GM10266 (cell line): Measurements from ENCODE around the gene RAB3B.

ENCODE experiments used
- DNase-seq: peaks from one replicate; pipeline ENCODE4 v3.0.0; 2012; ENCODE audit errors: extremely low spot score
- TF ChIP-seq, protein P1 (sequence below): IDR thresholded peaks from 2 replicates; pipeline ENCODE4 v1.5.1; 2012; ENCODE audit warnings: mild to moderate bottlenecking, low read depth; ENCODE audit not compliant: control insufficient read depth, insufficient read depth; ENCODE audit errors: missing control alignments

RAB3B gene, protein sequence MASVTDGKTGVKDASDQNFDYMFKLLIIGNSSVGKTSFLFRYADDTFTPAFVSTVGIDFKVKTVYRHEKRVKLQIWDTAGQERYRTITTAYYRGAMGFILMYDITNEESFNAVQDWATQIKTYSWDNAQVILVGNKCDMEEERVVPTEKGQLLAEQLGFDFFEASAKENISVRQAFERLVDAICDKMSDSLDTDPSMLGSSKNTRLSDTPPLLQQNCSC

DNA sequence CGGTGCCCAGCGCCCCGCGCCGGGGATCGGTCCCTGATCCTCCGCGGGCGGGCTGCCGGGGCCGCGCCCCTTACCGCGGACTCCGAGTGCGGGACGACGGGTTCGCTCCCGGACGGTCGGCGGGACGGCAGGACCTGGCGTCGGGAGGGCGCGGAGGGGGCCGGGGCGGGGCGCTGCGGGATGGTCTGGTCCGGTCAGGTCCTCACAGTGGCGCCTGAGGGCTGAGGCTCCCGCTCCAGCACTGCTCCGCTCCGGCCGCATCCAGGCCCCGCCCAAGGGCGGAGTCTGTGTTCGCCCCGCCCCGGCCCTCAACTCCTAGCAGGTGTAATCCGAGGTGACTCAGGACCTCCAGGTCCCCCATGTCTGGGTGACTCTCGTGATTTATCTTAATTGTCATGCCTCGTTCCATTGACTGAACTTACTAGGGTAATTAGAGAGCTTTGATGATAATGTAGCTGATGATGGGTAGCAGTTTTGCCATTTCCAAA is at the start of gene RAB3B:
Gene RAB3B (minus strand): TSS at position 223 of the 488 bp plus-strand sequence. CDS start 13,583 bp downstream, outside the sequence.
- DNase-seq = peak; percentile 79
- TF ChIP-seq, protein P1, sequence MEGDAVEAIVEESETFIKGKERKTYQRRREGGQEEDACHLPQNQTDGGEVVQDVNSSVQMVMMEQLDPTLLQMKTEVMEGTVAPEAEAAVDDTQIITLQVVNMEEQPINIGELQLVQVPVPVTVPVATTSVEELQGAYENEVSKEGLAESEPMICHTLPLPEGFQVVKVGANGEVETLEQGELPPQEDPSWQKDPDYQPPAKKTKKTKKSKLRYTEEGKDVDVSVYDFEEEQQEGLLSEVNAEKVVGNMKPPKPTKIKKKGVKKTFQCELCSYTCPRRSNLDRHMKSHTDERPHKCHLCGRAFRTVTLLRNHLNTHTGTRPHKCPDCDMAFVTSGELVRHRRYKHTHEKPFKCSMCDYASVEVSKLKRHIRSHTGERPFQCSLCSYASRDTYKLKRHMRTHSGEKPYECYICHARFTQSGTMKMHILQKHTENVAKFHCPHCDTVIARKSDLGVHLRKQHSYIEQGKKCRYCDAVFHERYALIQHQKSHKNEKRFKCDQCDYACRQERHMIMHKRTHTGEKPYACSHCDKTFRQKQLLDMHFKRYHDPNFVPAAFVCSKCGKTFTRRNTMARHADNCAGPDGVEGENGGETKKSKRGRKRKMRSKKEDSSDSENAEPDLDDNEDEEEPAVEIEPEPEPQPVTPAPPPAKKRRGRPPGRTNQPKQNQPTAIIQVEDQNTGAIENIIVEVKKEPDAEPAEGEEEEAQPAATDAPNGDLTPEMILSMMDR = no peak

DNA sequence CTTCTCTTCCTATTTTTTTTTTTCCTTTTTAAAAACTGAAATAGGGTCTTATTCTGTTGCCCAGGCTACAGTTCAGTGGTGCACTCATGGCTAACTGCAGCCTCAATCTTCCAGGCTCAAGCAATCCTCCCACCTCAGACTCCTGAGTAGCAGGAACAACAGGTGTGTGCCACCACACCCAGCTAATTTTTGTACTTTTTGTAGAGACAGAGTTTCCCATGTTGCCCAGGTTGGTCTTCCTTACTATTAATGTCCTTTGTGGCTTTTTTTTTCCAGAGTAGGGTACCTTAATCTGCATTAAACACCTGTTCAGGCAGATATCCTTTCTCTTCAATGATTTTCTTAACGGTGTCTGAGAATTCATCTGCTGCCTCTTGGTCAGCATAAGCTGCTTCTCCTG is 47.4 kb upstream of the RAB3B start:
- no peak for DNase-seq
- TF ChIP-seq, protein P1 = no peak

DNA sequence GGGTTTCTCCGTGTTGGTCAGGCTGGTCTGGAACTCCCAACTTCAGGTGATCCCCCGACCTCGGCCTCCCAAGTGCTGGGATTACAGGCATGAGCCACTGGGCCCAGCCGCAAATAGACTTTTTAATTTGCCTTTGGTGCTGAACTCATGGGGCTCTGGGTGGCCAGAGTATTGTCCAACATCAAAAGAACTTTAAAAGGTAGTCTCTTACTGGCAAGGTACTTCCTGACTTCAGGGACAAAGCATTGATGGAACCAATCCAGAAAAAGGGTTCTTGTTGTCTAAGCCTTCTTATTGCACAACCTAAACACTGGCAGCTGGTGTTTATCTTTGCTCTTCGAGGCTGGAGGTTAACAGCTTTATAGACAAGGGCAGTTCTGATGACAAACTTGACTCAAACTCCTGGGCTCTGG is 46.9 kb upstream of the RAB3B start:
- DNase-seq = no peak
- TF ChIP-seq, protein P1 = no peak

DNA sequence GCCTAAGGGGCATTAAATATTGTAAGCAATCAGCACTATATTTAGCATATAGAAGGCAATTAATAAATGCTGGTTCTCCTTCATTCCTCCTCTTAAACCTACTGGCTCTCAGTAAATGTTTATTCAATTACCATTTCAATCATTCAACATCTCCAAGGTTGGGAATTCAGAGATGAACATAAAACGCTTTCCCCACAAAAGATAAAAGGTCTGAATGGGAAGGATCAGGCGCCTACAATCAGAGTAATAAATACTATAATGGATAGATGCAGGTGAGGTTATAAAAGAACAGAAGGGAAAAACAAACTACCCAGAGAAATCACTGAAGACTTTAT is 43.5 kb upstream of the RAB3B start:
- TF ChIP-seq, protein P1 = no peak
- no peak for DNase-seq

DNA sequence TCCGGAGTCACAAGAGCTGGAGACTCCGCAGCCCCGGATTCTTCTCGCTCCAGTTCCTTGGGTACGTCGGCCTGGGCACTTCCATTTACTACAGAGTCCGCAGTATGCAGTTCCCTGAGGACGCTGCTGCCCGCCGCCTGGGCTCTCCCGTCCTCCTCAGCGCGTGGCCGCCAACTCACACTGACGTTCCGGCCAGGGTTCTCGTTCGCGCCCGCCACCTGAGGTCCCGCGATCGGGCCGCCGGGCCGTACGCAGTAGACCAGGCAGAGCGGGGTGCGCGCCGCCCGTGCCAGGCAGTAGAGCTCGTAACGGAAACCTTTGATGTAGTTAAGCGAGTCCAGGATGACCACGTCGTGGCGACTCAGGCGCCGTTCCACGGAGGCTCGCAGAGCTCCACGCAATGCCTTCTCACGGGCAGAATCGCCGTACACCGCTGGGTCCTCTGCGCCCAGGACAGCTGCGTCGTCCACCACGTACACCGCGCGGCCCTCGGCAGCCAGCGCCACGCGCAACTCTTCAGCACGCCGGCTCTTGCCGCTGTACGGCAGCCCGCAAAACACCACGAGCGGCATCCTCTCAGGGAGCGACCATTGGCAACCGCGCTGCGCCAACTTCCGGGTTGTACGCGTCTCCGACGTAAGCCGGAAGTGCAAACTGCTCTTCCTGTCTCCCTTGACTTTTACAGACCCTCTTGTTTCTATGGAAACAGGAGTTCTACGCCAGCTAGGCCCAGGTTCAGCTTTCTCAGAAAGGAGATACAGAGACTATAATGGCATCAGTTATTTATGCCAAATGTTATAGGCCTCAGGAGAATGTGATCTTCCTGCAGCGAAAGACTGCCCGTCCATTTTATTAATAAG is 42.9 kb upstream of the RAB3B start, which contains the start of gene KTI12:
Gene KTI12 (minus strand): TSS at position 621 of the 860 bp plus-strand sequence. CDS start 49 bp downstream, at position 572.
- peak; percentile 88 for DNase-seq
- TF ChIP-seq, protein P1 = no peak

DNA sequence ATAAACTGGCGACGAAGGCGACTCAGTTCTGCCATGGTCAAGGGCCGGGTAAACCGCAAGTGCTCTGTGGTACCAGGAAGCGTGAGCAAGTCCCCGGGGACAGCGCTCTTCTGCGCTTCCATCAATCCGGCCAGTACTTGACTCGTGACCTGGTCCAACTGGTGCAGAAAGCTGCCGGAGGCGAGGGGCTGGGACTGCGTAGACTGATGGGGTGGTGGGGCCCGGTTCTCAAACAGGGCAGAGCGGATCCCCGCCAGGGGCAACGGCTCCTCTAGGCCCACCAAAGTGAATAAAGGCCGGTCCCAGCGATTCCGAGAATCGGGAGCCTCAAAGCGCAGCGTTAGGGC is 42.3 kb upstream of the RAB3B start:
- no peak for DNase-seq

More for the DNA sequence above, 42.3 kb upstream of the RAB3B start:
- TF ChIP-seq, protein P1 = no peak
